ENCODE measurements around the gene MYH7B.

Gene MYH7B

GRCh38 chr20:34994509-34995131 is 39.0 kb downstream of the MYH7B start:
- no peak for DNase-seq

- no peak for DNase-seq
Measured at GRCh38 chr20:34995192-34995591, 39.5 kb downstream of the MYH7B start.

- DNase-seq: no peak
Measured at GRCh38 chr20:34995696-34996095, 40.0 kb downstream of the MYH7B start.

GRCh38 chr20:34996243-34997028 is 40.8 kb downstream of the MYH7B start:
- DNase-seq: no peak

- no peak for DNase-seq
Measured at GRCh38 chr20:34997131-34997561, 41.5 kb downstream of the MYH7B start.

GRCh38 chr20:34997774-34998173 is 42.1 kb downstream of the MYH7B start:
- DNase-seq: no peak

GRCh38 chr20:34998331-34998950 is 42.8 kb downstream of the MYH7B start:
- DNase-seq: no peak

GRCh38 chr20:34999021-34999451 is 43.4 kb downstream of the MYH7B start:
- no peak for DNase-seq

GRCh38 chr20:34999782-35000181 is 44.1 kb downstream of the MYH7B start:
- DNase-seq: no peak

- DNase-seq: no peak
Measured at GRCh38 chr20:35000311-35000921, 44.7 kb downstream of the MYH7B start.

- no peak for DNase-seq
Measured at GRCh38 chr20:35000922-35001595, 45.4 kb downstream of the MYH7B start.

GRCh38 chr20:35001596-35002362 is 46.1 kb downstream of the MYH7B start:
- DNase-seq: no peak

GRCh38 chr20:35002426-35003210 is 47.0 kb downstream of the MYH7B start:
- DNase-seq: no peak

GRCh38 chr20:35003211-35004031 is 47.8 kb downstream of the MYH7B start:
- DNase-seq: no peak

GRCh38 chr20:35004051-35004725 is 48.5 kb downstream of the MYH7B start:
- no peak for DNase-seq

- no peak for DNase-seq
Measured at GRCh38 chr20:35004749-35005462, 49.2 kb downstream of the MYH7B start.
